HEK293T (cell line): Measurements from ENCODE around the gene RASGRP2.

Experiments
- CTCF ChIA-PET: fragments of 350-600 bp; formaldehyde crosslinking; extraction: SDS; loops from one replicate; lab custom pipeline; 2021; ENCODE audit warnings: antibody characterized with exemption, inconsistent platforms; lab: Yijun Ruan, JAX
- POLR2A ChIA-PET: fragments of 350-600 bp; formaldehyde crosslinking; extraction: SDS; loops from one replicate; lab custom pipeline; 2020; ENCODE audit warnings: antibody characterized with exemption, inconsistent platforms; lab: Yijun Ruan, JAX
- DNase-seq: peaks from one replicate; pipeline ENCODE4 v3.0.0; 2012; ENCODE audit warnings: mixed read lengths; ENCODE audit errors: extremely low spot score
- ARNT ChIP-seq: fragments of 450-650 bp; IDR thresholded peaks from 2 replicates; pipeline ENCODE4 v1.6.1; 2017; ENCODE audit warnings: mild to moderate bottlenecking
- BHLHE40 ChIP-seq: fragments of 450-650 bp; IDR thresholded peaks from 2 replicates; pipeline ENCODE4 v1.6.1; 2016; ENCODE audit warnings: mild to moderate bottlenecking, moderate library complexity, borderline replicate concordance
- CTBP1 ChIP-seq: fragments of 450-650 bp; IDR thresholded peaks from 2 replicates; pipeline ENCODE4 v1.6.1; 2016; ENCODE audit warnings: borderline replicate concordance
- ELF4 ChIP-seq: fragments of 450-650 bp; IDR thresholded peaks from 2 replicates; pipeline ENCODE4 v1.6.1; 2017; ENCODE audit warnings: antibody characterized with exemption
- FOXA1 ChIP-seq: fragments of 450-650 bp; IDR thresholded peaks from 2 replicates; pipeline ENCODE4 v1.6.1; 2016; ENCODE audit warnings: mild to moderate bottlenecking
- FOXK2 ChIP-seq: fragments of 450-650 bp; IDR thresholded peaks from 2 replicates; pipeline ENCODE4 v1.6.1; 2016; ENCODE audit warnings: mild to moderate bottlenecking
- FOXM1 ChIP-seq: fragments of 450-650 bp; IDR thresholded peaks from 2 replicates; pipeline ENCODE4 v1.6.1; 2017; ENCODE audit warnings: mild to moderate bottlenecking, borderline replicate concordance
- HDGF ChIP-seq: fragments of 450-650 bp; IDR thresholded peaks from 2 replicates; pipeline ENCODE4 v1.6.1; 2017; ENCODE audit warnings: antibody characterized with exemption, borderline replicate concordance
- L3MBTL2 ChIP-seq: fragments of 450-650 bp; conservative IDR thresholded peaks from 2 replicates; pipeline ENCODE4 v1.6.1; 2016; ENCODE audit warnings: mild to moderate bottlenecking
- LEF1 ChIP-seq: fragments of 450-650 bp; IDR thresholded peaks from 2 replicates; pipeline ENCODE4 v1.6.1; 2017; ENCODE audit warnings: mild to moderate bottlenecking, borderline replicate concordance
- NFRKB ChIP-seq: fragments of 450-650 bp; IDR thresholded peaks from 2 replicates; pipeline ENCODE4 v1.6.1; 2016; ENCODE audit warnings: mild to moderate bottlenecking, moderate library complexity
- SP1 ChIP-seq: fragments of 450-650 bp; IDR thresholded peaks from 2 replicates; pipeline ENCODE4 v1.6.1; 2017
- SUZ12 ChIP-seq: fragments of 450-650 bp; IDR thresholded peaks from 2 replicates; pipeline ENCODE4 v1.6.1; 2016; ENCODE audit warnings: mild to moderate bottlenecking
- TARDBP ChIP-seq: fragments of 450-650 bp; IDR thresholded peaks from 2 replicates; pipeline ENCODE4 v1.6.1; 2016
- ZNF384 ChIP-seq: fragments of 450-650 bp; IDR thresholded peaks from 2 replicates; pipeline ENCODE4 v1.6.1; 2016
- TF ChIP-seq, protein P1 (sequence below): fragments of 450-650 bp; IDR thresholded peaks from 2 replicates; pipeline ENCODE4 v1.6.1; 2016

RASGRP2 gene

DNA sequence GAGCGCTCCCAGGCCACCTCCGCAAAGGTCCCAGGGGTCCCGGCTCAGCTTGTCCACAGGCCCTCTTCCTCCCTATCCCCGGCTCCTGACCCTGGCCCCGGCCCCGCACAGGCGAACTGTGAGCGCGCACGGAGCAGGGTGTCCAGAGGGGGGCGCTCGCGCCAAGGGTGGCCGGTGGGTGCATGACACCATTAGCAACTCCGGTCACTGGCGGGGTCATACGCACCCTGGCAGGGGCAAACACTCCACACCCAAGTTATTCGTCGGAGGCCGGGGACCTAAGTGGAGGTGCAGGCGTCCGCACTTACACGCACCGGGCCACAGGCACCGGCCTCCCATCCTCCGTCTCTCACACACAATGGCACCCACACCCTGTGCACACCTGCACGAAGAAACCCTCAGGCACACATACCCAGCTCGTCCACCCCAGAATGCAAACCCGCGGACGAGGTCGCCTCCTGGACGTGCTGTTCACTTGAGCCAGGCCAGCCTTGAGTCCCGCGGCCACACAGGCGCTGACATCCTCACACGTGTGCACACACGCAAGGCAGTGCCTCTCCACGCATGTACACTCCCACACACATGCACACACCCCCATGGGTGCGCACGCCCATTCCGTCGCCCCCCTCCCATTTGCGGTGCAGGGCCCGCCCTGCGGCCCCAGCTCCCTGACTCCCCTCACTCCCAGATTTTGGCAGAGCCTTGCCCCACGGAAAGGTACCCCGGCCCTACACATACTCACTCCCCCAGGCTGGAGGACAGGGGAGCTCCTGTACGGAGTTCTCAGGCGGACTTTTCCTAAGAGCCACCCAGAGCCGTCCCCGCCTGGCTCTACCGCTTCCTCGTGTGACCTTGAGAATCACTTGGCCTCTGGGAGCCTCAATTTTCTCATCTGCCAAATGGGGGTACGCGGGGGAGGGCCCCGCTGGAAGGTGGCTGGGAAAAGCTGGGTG, at the start of gene RASGRP2:
Gene RASGRP2 (minus strand): TSS at position 552 of the 953 bp plus-strand sequence. CDS start 1,276 bp downstream, outside the sequence.
- no peak for TF ChIP-seq FOXA1
- TF ChIP-seq, protein P1, sequence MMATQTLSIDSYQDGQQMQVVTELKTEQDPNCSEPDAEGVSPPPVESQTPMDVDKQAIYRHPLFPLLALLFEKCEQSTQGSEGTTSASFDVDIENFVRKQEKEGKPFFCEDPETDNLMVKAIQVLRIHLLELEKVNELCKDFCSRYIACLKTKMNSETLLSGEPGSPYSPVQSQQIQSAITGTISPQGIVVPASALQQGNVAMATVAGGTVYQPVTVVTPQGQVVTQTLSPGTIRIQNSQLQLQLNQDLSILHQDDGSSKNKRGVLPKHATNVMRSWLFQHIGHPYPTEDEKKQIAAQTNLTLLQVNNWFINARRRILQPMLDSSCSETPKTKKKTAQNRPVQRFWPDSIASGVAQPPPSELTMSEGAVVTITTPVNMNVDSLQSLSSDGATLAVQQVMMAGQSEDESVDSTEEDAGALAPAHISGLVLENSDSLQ: no peak
- TF ChIP-seq L3MBTL2: no peak
- TF ChIP-seq NFRKB: no peak
- TF ChIP-seq LEF1: no peak
- TF ChIP-seq ARNT: no peak
- no peak for TF ChIP-seq CTBP1
- POLR2A ChIA-PET: interaction anchor here (0.6 to 2.6 kb wide), 3 partner anchors 17 to 35 kb away, joined by 3 to 9 read pairs (median 3); no protein-coding TSS in a partner anchor
- CTCF ChIA-PET: interaction anchor here (0.6 to 2.3 kb wide), 9 partner anchors 10 to 270 kb away, joined by 3 to 14 read pairs (median 4); partner anchors contain the start of genes ARL2 and PYGM
- DNase-seq: peak; percentile 73

DNA sequence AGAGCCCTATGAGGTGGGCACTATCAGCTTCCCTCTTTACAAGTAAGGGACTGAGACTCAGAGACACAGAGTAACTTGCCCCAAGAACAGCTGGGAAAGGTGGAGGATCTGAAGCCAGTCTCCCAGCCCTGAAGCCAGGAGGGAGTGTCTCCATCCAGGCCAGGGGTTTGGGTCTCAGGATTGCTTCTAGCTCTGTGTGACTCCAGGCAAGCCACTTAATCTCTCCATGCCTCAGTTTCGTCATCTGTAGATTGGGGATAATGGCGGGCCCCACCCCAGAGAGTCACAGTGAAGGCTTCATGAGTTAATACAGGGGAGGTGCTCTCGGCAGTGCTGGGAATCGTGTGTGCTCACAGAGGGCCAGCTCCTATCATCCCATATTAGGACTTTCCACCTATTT, 48.5 kb upstream of the RASGRP2 start:
- CTCF ChIA-PET: no interaction called here
- no peak for DNase-seq
- no peak for TF ChIP-seq L3MBTL2
- TF ChIP-seq FOXA1: no peak
- TF ChIP-seq FOXK2: no peak
- TF ChIP-seq SUZ12: no peak
- TF ChIP-seq NFRKB: no peak
- TF ChIP-seq LEF1: no peak
- TF ChIP-seq SP1: no peak
- no peak for TF ChIP-seq HDGF
- no peak for TF ChIP-seq ZNF384
- no peak for TF ChIP-seq ARNT
- no peak for TF ChIP-seq ELF4
- TF ChIP-seq BHLHE40: no peak
- POLR2A ChIA-PET: interaction anchor here (1.4 kb wide), 1 partner anchor 14 kb away, joined by 6 read pairs; no protein-coding TSS in a partner anchor

DNA sequence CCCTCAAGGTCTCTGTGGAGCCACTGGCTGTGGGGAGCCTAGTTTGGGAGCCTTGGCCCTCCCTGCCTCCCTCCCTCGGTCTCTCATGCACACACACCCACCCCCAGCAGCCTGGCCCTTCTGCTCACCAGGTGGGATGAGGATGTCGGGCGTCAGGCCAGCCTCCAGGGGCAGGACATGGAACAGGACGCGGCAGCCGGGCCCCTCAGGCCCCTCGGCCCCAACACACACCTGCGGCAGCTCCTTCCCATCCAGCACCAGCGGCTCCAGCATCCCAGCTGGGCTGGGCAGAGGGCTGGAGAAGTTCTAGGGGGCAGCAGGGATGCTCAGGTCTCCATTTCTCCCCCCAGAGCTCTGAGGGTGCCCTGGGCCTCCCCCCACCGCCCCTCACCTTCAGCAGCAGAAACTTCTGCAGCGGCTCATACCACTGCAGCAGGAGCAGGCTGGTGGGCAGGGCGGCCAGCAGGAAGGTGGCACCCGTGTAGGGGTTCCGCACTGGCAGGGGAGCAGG, 47.9 kb upstream of the RASGRP2 start:
- POLR2A ChIA-PET: interaction anchor here (1.4 kb wide), 1 partner anchor 13 kb away, joined by 6 read pairs; no protein-coding TSS in a partner anchor

DNA sequence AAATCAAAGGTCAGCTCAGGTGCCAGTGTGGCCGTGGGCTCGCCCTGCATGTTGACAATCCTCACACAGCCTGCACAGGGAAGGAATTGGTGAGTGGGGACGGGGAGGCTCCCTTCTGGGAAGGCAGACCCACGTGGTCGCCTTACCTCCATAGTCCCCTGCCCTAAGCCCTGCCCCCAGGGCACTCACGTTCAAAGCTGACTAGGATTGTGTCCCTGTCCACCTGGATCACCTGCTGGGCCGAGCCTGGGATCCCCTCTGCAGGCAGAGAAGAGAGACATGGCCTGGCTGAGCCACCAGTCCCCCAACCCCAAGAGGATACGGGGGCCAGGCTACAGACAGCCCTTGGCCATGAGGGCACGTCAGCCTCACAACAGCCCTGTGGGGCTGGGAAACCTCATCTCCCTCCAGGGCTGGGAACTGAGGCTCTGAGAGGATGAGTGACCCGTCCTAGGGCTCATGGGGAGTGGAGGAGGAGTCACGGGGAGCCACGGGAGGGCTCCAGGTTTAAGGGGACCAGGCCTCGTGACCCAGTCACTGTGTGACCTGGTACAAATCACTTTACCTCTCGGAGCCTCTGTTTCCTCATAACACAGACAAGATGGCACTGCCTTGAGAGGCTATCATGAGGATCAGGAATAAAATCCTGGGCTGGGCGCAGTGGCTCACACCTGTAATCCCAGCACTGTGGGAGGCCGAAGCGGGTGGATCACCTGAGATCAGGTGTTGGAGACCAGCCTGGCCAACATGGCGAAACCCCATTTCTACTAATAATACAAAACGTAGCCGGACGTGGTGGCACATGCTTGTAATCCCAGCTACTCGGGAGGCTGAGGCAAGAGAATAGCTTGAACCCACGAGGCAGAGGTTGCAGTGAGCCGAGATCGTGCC, 46.5 kb upstream of the RASGRP2 start:
- no peak for TF ChIP-seq CTBP1
- TF ChIP-seq NFRKB: no peak
- TF ChIP-seq FOXM1: no peak
- TF ChIP-seq FOXA1: no peak
- TF ChIP-seq HDGF: no peak
- TF ChIP-seq LEF1: no peak
- no peak for TF ChIP-seq TARDBP
- no peak for TF ChIP-seq ZNF384
- CTCF ChIA-PET: interaction anchor here (0.6 kb wide), 1 partner anchor 104 kb away, joined by 3 read pairs; no protein-coding TSS in a partner anchor
- POLR2A ChIA-PET: no interaction called here
- no peak for DNase-seq

More for the DNA sequence above, 47.9 kb upstream of the RASGRP2 start:
- TF ChIP-seq BHLHE40: no peak
- no peak for TF ChIP-seq LEF1
- TF ChIP-seq FOXK2: no peak
- no peak for TF ChIP-seq ARNT
- no peak for TF ChIP-seq CTBP1
- no peak for TF ChIP-seq L3MBTL2
- TF ChIP-seq ZNF384: no peak
- no peak for TF ChIP-seq SUZ12
- TF ChIP-seq ELF4: no peak
- CTCF ChIA-PET: no interaction called here
- no peak for DNase-seq

DNA sequence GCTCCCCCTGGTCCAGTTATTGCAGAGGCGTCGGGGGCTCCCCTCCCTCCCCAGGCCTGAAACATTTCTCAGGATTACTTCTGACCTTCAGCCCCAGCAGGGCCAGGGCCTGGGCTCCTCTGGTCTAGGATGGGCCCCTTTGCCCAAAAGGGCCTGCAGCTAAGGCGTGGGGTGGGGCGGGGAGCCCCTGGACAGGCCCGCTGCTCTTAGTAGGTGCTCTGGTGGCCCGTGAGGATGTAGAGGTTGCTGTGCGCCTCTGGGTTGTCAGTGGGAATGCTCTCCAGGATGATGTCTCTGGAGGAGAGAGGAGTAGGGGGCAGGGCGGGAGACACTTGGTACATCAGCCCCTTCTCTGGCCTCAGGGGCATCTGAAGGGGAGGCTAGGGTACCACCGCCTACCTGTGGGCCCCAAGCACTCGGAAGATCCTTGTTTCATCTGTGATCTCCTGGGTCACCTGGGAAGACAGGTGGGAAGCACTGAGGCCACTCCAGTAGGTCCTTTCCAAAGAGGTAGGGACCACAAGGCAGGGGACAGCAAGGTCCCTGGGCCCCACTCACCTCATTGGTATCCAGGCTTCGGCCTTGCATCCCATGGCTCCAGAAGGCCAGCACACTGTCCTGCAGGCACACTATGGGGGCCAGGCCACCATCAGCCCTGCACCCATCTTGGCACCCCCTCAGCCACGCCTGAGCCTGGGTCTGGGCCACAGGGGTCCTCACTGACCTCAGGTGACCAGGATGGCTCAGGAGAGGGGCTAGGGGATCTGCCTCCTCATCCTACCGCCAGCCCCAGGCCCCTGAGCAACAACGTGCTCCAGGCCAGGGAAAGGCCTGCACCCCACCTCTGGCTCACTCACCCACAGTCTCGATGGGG, 45.6 kb upstream of the RASGRP2 start:
- DNase-seq: no peak
- CTCF ChIA-PET: no interaction called here
- TF ChIP-seq FOXK2 (no peak), HDGF (no peak), L3MBTL2 (no peak), TARDBP (no peak), SUZ12 (no peak), ELF4 (no peak), FOXM1 (no peak), LEF1 (no peak), CTBP1 (no peak), BHLHE40 (no peak), ARNT (no peak), FOXA1 (no peak), NFRKB (no peak), ZNF384 (no peak), SP1 (no peak)
- TF ChIP-seq, protein P1: no peak
- POLR2A ChIA-PET: interaction anchor here (0.9 kb wide), 1 partner anchor 11 kb away, joined by 4 read pairs; no protein-coding TSS in a partner anchor
